Hypothalamus (tissue), 51 donors: ENCODE data around the gene CSTA.
"Not testable (repeated sequence)": the region's sequence is repeated elsewhere in the genome, so short reads cannot be mapped to it uniquely, and the experiment has no call there.

Source experiments
- DNase-seq, 51 donors: peaks; one replicate each; lab custom pipeline; 2025; lab: John Stamatoyannopoulos, UW

The CSTA gene

DNA sequence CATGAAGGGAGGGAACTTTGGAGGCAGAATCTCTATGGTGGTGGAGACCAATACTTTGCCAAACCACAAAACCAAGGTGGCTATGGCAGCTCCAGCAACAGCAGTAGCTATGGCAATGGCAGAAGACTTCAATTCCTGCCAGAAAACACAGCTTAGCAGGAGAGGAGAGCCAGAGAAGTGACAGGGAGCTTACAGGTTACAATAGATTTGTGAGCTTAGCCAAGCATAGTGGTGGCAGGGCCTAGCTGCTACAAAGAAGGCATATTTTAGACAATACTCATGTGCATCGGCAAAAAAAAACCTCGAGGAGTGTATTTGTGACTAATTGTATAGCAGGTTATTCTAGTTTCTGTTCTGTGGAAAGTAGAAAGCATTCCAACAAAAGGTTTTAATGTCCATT, 6.4 kb upstream of the CSTA start:
- DNase-seq = no peak

DNA sequence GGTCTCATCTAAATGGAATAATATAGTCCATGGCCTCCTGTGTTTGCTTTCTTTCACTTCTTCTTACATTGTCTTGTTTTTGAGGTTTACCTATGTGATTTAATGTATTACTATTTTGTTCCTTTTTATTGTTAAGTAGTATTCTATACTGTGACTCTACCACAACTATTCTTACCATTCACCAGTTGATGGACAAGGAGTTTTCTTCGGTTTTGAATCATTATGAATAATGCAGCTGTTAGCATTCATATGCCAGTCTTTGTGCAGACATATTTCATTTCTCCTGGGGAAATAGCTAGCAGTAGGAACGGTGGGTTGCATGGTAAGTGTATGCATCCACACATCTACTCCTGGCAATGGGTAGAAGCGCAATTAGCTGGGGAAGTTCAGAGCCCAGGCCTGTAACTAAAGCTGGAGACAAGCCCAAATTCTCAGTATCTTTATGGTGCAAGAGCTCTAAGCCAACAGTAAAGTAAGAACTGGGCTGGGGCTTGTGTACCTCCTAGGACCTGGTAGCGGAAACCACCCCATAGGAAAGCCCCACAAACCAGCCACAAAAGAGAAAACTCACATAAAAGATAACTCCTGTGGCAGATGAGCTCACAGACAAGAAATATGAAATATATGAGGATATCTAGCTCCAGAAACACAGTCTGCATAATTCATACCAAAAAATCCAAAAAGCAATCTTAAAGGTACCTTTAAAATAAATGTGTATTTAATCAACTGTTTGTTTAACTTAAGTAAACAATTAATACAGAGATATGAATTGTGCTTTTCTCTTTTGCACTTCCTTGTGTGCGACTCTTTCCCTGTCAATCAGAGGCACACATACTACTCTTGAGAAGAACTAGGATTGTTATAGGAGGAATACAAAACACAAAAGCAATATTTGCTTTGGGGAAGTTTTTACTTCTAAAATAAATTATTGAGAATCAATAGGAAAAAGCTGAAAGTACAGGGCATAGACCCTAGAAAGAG, 2.7 kb upstream of the CSTA start:
- no peak for DNase-seq

DNA sequence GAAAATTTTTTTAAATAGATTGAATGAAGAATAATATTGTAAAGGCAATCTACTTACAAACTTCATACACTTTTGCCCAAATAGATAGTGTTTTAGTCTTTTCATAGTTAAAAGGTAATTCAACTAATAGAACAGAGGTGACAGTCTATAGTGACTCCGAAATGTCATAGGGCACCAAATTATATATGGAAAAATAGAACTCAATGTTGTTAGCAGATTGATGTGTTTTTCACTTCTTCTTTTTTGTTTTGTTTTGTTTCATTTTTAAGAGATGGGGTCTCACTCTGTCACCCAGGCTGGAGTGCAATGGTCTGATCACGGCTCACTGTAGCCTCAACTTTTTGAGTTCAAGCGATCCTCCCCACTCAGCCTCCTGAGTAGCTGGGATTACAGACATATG, 721 bp downstream of the CSTA start:
- no peak for DNase-seq

DNA sequence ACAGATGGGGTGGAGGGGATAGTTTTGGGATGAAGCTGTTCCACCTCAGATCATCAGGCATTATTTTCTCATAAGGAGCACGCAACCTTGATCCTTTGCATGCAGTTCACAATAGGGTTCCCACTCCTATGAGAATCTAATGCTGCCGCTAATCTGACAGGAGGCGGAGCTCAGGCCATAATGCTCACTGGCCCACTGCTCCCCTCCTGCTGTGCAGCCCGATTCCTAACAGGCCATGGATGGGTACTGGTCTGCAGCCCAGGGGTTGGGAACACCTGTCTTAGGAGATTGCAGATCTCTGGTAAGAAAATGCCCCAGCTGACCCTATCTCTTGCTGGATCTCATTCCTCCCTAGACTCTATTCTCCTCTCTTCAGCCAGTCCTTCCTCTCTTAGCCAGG, 6.8 kb downstream of the CSTA start:
- no peak for DNase-seq

DNA sequence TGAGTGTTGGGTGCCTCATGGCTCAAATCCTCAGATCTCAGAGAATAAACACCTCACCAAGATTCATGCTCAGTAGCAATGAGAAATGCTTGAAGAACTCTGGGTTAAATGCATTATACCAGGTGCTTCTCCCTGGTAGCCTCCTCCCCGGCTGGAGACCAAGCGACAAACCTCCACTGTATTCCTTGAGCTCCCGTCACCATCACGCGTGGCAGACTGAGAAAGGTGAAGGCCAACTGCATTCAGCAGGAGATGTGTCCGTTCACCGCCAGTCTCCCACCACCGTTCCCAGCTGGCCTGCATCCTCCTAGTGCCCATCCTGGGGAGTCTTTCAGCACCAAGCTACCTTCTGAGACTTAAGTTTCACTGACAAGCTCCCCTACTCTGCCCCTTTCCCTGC, 7.5 kb downstream of the CSTA start:
- DNase-seq = no peak

DNA sequence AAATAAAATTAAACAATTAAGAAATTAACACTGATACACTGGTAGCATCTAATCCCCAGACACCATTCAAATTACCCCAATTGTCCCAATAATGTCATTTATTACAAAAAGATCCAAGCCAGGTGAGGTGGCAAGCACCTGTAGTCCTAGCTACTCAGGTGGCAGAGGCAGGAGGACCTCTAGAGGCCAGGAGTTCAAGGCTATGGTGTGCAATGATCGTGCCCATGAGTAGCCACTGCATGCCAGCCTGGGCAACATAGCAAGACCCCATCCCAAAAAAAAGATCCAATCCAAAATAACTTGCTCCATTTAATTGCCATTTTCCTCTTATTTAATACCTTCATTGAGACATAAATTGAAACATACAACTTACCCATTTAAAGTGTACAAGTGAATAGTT, 17.8 kb downstream of the CSTA start:
- DNase-seq = no peak

DNA sequence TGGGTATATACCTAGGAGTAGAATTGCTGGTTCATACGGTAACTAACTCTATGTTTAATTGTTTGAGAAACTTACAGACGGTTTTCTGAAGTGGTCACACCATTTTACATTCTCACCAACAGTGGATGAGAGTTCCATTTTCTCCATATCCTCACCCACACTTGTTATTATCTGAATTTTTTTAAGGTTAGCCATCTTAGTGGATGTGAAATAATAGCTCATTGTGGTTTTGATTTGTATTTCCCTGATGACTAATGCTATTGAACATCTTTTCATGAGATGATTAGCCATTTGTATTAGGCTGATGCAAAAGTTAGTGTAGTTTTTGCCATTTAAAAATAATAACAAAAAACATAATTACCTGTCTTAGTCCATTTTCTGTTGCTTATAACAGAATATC, 18.6 kb downstream of the CSTA start:
- no peak for DNase-seq

DNA sequence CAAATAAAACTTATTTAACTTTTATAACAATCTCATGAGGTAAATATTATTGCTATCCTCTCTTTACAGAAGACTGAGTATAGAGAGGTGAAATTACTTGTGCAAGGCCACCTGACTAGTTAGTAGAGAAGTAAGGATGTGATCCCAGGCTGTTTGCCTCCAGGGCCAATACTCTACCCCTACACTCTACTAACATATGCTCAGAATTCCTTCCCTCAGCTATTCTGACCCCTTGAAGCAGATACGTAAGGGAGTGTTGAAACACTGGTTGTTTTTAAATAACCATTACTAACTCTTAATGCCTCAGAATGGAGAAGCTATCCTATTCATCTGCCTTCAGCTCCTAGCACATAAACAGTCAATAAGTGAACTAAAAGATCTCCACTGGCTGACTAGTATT, 24.1 kb downstream of the CSTA start:
- DNase-seq = no peak

DNA sequence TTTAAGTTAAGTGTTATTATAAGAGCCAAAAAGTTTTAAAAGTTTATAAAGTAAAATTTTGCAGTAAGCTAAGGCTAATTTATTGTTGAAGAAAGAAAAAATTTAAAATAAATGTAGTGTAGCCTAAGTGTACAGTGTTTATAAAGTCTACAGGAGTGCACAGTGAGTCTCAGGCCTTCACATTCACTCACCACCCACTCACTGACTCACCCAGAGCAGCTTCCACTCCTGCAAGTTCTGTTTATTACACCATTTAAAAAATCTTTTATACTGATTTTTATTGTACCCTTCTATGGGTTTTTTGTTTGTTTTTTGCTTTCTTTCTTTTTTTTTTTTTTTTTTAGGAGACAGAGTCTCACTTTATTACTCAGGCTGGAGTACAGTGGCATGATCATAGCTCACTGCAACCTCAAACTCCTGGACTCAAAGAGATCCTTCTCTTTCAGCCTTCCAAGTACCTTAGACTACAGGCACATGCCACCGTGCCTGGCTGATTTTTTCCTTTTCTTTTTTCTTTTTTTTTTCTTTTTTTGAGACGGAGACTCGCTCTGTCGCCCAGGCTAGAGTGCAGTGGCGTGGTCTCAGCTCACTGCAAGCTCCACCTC, 25.9 kb downstream of the CSTA start:
- DNase-seq = peak in 1 of 51 donors; percentile 13

DNA sequence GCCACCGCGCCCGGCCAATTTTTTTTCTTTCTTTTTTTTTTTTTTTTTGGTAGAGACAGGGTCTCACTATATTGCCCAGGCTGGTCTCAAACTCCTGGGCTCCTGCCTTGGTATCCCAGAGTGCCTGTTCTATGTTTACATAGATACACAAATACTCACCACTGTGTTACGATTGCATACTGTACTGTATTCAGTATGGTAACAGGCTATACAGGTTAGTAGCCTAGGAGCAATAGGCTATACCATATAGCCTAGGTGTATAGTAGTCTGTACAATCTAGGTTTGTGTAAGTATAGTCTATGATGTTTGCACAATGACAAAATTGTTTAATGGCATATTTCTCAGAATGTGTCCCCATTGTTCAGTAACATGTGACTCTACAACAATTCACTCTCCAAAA, 26.6 kb downstream of the CSTA start:
- DNase-seq = no peak

DNA sequence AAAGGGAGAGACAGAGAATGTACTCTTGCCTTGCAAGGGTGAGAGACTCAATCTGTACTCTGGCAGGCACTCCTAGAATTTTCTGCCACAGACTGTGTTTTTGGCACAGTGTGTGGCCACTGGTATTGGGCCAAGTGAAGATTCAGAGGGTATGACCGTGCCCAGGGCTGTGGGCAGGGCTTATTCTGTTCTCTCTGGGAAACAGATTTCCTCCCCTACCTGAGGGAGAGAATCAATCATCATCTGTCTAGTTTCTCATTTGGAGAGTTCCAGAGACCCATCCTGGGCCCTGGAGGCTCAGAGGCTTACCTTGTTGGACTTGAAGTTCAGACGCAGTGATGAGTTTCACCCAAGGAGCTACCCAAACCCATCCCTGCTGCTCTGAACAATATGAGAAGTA, 28.2 kb downstream of the CSTA start:
- DNase-seq = no peak

DNA sequence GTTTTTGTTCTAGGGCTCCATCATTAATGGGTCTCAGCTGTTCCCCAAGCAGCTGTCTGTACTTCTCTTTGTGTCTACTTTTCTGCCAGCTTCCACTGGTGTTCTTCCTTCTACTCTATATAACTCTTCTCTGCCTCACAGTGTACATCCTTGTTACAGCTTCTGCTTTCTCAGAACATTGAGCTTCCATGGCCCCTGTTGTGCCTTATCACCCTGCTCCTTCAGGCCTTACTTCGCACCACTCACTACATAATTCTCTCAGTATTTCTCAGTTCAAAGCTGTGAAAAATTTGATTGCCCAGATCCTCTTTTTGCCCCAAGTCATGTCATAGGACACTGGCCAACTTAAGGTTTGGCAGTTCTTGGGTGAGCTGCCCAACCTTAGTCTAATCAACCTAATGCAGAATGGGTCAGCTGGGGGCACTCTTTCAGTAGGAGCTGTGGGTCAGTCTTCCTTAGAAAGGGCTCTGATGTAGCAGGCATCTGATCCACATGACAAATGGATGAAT, 28.9 kb downstream of the CSTA start:
- no peak for DNase-seq

DNA sequence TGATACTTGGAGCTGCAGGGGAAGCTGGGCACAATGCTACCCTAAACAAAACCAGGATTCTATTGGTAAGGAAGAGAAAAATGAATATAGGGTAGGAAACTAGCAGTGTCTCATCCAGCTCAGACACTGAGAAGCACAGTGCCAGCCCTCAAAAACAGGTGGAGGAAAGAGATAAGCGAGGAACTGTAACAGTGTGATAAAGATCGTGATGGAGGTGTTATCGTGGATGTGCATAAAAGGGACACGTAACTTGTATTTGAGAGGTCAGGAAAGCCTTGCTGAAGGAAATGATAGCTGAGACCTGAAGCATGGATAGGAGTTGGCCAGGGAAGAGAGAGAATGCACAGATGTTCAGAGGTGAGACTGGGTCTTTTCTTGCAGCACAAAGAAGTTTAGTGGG, 30.6 kb downstream of the CSTA start:
- DNase-seq = no peak

DNA sequence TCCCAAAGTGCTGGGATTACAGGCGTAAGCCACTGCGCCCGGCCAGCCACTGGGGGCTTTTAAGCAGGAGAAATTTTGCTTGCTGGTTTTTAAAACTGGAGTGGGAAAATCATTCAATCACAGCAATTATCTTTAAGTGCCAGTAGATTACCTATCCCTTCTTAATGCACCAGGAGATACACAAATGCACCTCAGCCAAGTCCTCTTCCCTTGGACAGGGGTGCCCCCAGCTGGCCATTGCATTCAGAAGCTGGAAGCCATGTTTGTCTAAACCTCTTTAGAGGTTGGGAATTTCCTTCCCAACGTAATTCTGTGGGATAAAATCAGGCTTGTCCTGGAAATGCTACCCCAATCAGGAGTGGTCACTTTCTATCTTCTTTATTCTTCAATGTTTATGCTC, 31.4 kb downstream of the CSTA start:
- peak in 10 of 51 donors; percentile 0 to 8 (median 1) for DNase-seq

DNA sequence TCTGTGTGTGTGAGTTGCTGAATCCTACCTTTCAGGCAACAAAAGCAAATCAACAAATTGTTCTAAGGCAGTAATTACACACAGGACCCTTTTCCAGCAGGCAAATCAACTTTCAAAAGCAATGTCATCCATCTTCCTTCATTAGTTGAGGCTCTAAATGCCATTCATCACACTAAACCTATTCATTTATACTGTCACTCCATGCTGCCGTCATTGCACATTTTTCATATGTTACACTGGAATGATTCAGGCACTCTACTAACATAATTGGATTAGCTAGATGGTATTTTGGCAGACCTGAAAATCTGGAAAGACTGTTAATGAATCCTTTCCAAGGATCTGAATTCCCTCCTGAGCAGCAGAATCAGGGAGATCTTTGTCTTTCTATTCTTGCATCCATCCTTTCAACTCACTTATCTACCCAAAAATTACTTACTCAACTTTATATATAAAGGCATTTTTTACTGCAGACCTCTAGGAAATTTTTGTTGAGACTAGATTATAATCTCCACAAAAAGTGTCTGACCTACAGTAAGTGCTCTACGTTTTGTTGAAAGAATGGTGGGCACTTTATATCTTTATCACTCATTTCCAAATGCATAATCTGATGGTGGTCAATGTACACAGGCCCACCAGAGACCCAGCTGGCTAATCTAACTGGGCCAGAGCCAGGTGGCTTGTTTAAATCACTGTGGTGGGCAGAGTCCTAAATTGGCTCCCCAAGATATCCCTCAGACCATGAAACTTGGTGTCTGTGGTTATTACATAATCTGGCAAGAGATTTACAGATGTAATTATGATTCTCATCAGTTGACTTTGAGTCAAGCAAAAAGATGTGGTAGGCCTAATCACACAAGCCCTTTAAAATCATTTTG, 33.0 kb downstream of the CSTA start:
- no peak for DNase-seq

DNA sequence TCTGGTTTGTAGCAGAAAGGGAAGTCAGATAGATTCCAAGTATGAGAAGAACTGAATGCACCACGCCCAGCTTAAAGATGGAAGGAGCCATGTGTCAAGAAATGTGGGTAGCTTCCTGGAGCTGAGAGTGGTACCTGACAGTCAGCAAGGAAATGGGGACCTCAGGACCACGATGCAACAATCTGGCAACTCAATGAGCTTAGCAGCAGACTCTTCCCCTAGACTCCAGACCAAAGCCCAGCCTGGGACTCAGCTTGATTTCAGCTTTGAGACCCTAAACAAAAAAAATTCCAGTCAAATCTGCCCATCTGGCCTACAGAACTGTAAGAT, 33.6 kb downstream of the CSTA start:
- DNase-seq = no peak

DNA sequence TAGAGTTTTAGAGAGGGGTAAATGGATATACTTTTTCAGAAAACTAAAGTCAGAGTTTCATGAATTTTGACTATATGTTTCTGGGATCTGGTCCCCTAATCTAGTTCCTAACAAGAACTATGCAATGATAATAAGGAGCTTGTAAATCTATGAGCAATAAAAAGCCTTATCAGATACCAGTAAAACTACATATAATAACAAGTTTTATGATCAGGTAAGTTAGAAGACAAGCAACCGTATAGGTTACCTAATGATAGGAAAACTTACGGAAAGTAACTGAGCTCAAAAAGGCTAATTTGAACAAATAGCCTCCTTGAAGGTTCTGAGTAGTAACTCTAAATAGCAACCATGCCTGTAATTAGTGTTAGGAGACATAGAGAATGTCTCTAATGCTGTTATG, 37.0 kb downstream of the CSTA start:
- DNase-seq = no peak

DNA sequence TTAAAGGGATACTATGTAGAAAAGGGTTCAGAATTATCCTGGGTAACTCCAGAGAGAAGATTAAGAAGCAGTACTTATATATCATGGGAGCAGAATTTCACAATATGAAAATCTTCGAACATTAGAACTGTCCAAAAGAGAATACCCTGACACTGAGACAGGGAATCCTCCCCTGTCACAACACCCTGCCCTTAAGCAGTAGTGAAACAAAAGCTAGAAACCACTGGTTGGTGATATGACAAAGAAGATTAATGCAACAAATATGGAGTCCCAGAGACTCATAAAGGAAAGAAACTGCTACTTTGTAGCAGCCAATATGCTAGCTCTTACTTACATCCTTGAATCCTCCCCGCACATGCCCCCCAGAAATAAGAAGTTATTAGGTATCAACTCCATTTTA, 39.4 kb downstream of the CSTA start:
- no peak for DNase-seq

DNA sequence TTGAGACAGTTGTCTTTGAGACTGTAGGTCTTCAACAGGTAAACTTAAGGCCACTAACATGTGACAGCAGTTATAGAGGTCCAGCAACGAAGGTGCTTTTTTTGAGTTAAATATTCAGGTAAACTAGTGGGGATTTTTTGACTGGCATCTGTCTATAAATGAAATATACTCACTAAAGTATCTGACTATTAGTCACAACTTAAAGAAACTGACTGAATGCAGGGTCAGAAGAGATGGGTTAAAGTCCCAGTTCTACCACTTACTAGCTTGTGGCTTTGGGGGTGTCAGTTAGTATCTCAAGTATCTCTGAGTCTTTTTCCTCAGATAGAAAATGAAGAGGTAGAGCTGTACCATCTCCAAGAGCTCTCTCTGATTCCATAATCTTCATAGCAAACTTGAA, 40.0 kb downstream of the CSTA start:
- no peak for DNase-seq

DNA sequence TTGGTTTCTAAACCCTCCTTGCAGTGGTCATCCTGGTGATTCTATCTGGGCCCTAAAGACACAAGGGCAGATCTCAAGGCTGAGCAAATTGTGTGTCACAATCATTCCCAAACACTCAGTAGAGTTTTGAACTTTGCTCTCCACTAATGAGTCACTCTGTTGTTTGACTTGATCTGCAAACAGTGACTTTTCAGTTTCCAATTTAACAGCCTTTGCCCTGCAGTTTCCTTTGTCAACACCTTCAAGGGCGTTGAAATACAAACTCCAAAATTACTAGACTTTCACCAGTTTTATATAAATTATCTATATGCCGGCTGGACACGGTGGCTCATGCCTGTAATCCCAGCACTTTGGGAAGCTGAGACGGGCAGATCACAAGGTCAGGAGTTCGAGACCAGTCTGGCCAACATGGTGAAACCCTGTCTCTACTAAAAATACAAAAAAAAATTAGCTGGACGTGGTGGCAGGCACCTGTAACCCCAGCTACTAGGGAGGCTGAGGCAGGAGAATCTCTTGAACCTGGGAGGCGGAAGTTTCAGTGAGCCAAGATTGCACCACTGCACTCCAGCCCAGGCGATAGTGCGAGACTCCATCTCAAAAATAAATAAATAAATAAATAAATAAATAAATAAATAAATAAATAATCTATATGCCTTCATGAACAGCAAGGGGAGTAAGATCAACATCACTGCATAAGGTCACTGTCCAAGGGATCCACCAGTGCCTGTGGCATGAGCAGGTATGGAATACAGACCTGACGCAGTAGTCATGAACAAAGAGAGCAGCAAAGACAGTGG, 40.7 kb downstream of the CSTA start:
- DNase-seq = not testable (repeated sequence)
